ENCODE measurements around the gene COL11A2.
A peak's percentile ranks its signal among the peaks of the same experiment; 100 is the strongest.

COL11A2 gene

GRCh38 chr6:33136310-33136900 lies 55.9 kb downstream of the COL11A2 start:
- H3K27ac ChIP-seq = no peak overlapping the region
- ChIA-PET CTCF (interaction anchor here (0.6 to 1.6 kb wide), 4 partner anchors 11 to 136 kb away, joined by 3 to 6 read pairs (median 4); no protein-coding TSS in a partner anchor), POLR2A (ENCODE audit: low non-redundant PET) (no interaction called here)
- no peak for TF ChIP-seq CTCF (conservative IDR thresholded peaks at IDR 0.05; ENCODE audit: low read depth)
- no peak for DNase-seq (ENCODE audit: low spot score)

GRCh38 chr6:33132081-33132524 lies 60.2 kb downstream of the COL11A2 start:
- H3K27ac ChIP-seq = no peak overlapping the region
- POLR2A ChIA-PET (ENCODE audit: low non-redundant PET) = no interaction called here

GRCh38 chr6:33128318-33128717 lies 63.9 kb downstream of the COL11A2 start:
- CTCF ChIA-PET = no interaction called here
- no peak for DNase-seq (ENCODE audit: low spot score)
- POLR2A ChIA-PET (ENCODE audit: low non-redundant PET) = no interaction called here
- no peak overlapping the region for H3K27ac ChIP-seq
- no peak for TF ChIP-seq CTCF (conservative IDR thresholded peaks at IDR 0.05; ENCODE audit: low read depth)

More at GRCh38 chr6:33132081-33132524, 60.2 kb downstream of the COL11A2 start:
- no peak for DNase-seq (ENCODE audit: low spot score)
- CTCF ChIA-PET = no interaction called here
- no peak for TF ChIP-seq CTCF (conservative IDR thresholded peaks at IDR 0.05; ENCODE audit: low read depth)

GRCh38 chr6:33126101-33126714 lies 66.1 kb downstream of the COL11A2 start:
- CTCF ChIA-PET = interaction anchor here (0.5 to 1.4 kb wide), 5 partner anchors 10 to 167 kb away, joined by 3 to 5 read pairs (median 3); no protein-coding TSS in a partner anchor
- POLR2A ChIA-PET (ENCODE audit: low non-redundant PET) = no interaction called here

GRCh38 chr6:33124947-33125346 lies 67.3 kb downstream of the COL11A2 start:
- CTCF ChIA-PET = interaction anchor here (0.6 to 1.1 kb wide), 2 partner anchors 24 to 40 kb away, joined by 4 to 5 read pairs; no protein-coding TSS in a partner anchor
- POLR2A ChIA-PET (ENCODE audit: low non-redundant PET) = no interaction called here
- no peak for DNase-seq (ENCODE audit: low spot score)
- no peak overlapping the region for H3K27ac ChIP-seq
- TF ChIP-seq CTCF (conservative IDR thresholded peaks at IDR 0.05; ENCODE audit: low read depth) = no peak

More at GRCh38 chr6:33126101-33126714, 66.1 kb downstream of the COL11A2 start:
- H3K27ac ChIP-seq = no peak overlapping the region
- DNase-seq (ENCODE audit: low spot score) = no peak
- peak; percentile 35; the same call in 1 of the 2 replicates for TF ChIP-seq CTCF (conservative IDR thresholded peaks at IDR 0.05; ENCODE audit: low read depth)

GRCh38 chr6:33124525-33124901 lies 67.8 kb downstream of the COL11A2 start:
- ChIA-PET CTCF (interaction anchor here (0.6 kb wide), 2 partner anchors 40 to 119 kb away, joined by 4 read pairs; no protein-coding TSS in a partner anchor), POLR2A (ENCODE audit: low non-redundant PET) (no interaction called here)
- no peak for DNase-seq (ENCODE audit: low spot score)
- no peak for TF ChIP-seq CTCF (conservative IDR thresholded peaks at IDR 0.05; ENCODE audit: low read depth)
- H3K27ac ChIP-seq = no peak overlapping the region
